KMS-11 (cell line): ENCODE data around the gene APLN.

Source experiments
- H2AFZ ChIP-seq: fragments of 200-600 bp; sonication (generic); 2 replicates; pipeline ENCODE4 v1.6.1; 2016; ENCODE audit warnings: antibody characterized with exemption, mixed run types, low read depth
- H3K27ac ChIP-seq: fragments of 200-600 bp; sonication (generic); 2 replicates; pipeline ENCODE4 v1.6.1; 2016; ENCODE audit warnings: mild to moderate bottlenecking, mixed run types
- H3K27me3 ChIP-seq: fragments of 200-600 bp; sonication (generic); 2 replicates; pipeline ENCODE4 v1.6.1; 2017; ENCODE audit warnings: mild to moderate bottlenecking, low read depth, mixed run types, moderate library complexity; ENCODE audit not compliant: insufficient read depth
- H3K36me3 ChIP-seq: fragments of 200-600 bp; sonication (generic); 2 replicates; pipeline ENCODE4 v1.6.1; 2017; ENCODE audit warnings: mild to moderate bottlenecking, mixed run types; ENCODE audit not compliant: insufficient read depth
- H3K4me1 ChIP-seq: fragments of 200-600 bp; sonication (generic); 2 replicates; pipeline ENCODE4 v1.6.1; 2016; ENCODE audit warnings: mild to moderate bottlenecking, low read depth, mixed run types; ENCODE audit not compliant: poor library complexity, severe bottlenecking
- H3K4me2 ChIP-seq: fragments of 200-600 bp; sonication (generic); 2 replicates; pipeline ENCODE4 v1.7.0; 2016; ENCODE audit warnings: mild to moderate bottlenecking, mixed run types
- H3K4me3 ChIP-seq: fragments of 200-600 bp; sonication (generic); IDR thresholded peaks from 2 replicates; pipeline ENCODE4 v1.6.1; 2017; ENCODE audit warnings: low read depth, low read length, mixed read lengths; ENCODE audit not compliant: insufficient read depth
- H3K79me2 ChIP-seq: fragments of 200-600 bp; sonication (generic); 2 replicates; pipeline ENCODE4 v1.6.1; 2016; ENCODE audit warnings: low read depth, mixed run types; ENCODE audit not compliant: insufficient read depth
- H3K9ac ChIP-seq: fragments of 200-600 bp; sonication (generic); 2 replicates; pipeline ENCODE4 v1.6.1; 2016; ENCODE audit warnings: mild to moderate bottlenecking, mixed run types
- H4K20me1 ChIP-seq: fragments of 200-600 bp; sonication (generic); 2 replicates; pipeline ENCODE4 v1.6.1; 2016; ENCODE audit warnings: mild to moderate bottlenecking, mixed run types; ENCODE audit not compliant: insufficient read depth
- CTCF ChIP-seq: fragments of 200-600 bp; sonication (generic); conservative IDR thresholded peaks from 2 replicates; pipeline ENCODE4 v1.6.1; 2017; ENCODE audit warnings: low read depth, mild to moderate bottlenecking, antibody characterized with exemption, low read length, moderate library complexity, mixed read lengths

The APLN gene

GRCh38 chrX:129688097-129688496, 33.3 kb upstream of the APLN start:
- H3K27ac ChIP-seq: no peak overlapping the region
- no peak for TF ChIP-seq CTCF
- H2AFZ ChIP-seq: no peak overlapping the region
- no peaks in the 10 kb centered on the region for H3K79me2 ChIP-seq
- no peaks in the 10 kb centered on the region for H3K36me3 ChIP-seq
- H3K4me1 ChIP-seq: no peaks in the 10 kb centered on the region
- H3K4me3 ChIP-seq: no peak overlapping the region
- H4K20me1 ChIP-seq: no peaks in the 10 kb centered on the region
- no peak overlapping the region for H3K9ac ChIP-seq
- H3K27me3 ChIP-seq: no peaks in the 10 kb centered on the region
- no peak overlapping the region for H3K4me2 ChIP-seq

GRCh38 chrX:129686422-129686948, 31.7 kb upstream of the APLN start:
- no peak overlapping the region for H2AFZ ChIP-seq
- H3K4me3 ChIP-seq: no peak overlapping the region
- no peak overlapping the region for H3K27ac ChIP-seq
- no peak for TF ChIP-seq CTCF
- H3K27me3 ChIP-seq: no peaks in the 10 kb centered on the region
- H4K20me1 ChIP-seq: no peaks in the 10 kb centered on the region
- H3K9ac ChIP-seq: no peak overlapping the region
- no peaks in the 10 kb centered on the region for H3K36me3 ChIP-seq
- H3K4me1 ChIP-seq: no peaks in the 10 kb centered on the region
- no peaks in the 10 kb centered on the region for H3K79me2 ChIP-seq
- no peak overlapping the region for H3K4me2 ChIP-seq

- Histone ChIP-seq H3K27me3 (no peaks in the 10 kb centered on the region), H3K4me3 (no peak overlapping the region), H2AFZ (no peak overlapping the region), H3K79me2 (no peaks in the 10 kb centered on the region), H3K4me1 (no peaks in the 10 kb centered on the region), H4K20me1 (no peaks in the 10 kb centered on the region), H3K4me2 (no peak overlapping the region), H3K36me3 (no peaks in the 10 kb centered on the region), H3K9ac (no peak overlapping the region), H3K27ac (no peak overlapping the region)
- TF ChIP-seq CTCF: no peak
Observed at GRCh38 chrX:129682979-129683378, 28.2 kb upstream of the APLN start.

- Histone ChIP-seq H3K4me1 (no peaks in the 10 kb centered on the region), H3K4me2 (no peak overlapping the region), H3K79me2 (no peaks in the 10 kb centered on the region), H3K27ac (no peak overlapping the region), H3K36me3 (no peaks in the 10 kb centered on the region), H3K4me3 (no peak overlapping the region), H2AFZ (no peak overlapping the region), H3K9ac (no peak overlapping the region), H4K20me1 (no peaks in the 10 kb centered on the region), H3K27me3 (no peaks in the 10 kb centered on the region)
- TF ChIP-seq CTCF: no peak
Observed at GRCh38 chrX:129679901-129680300, 25.1 kb upstream of the APLN start.
